Testis (tissue), 3 donors: Measurements from ENCODE around the gene ATG2A. TPM values are rescaled to one million over a fixed set of nuclear protein-coding genes. Genes with fewer than 3 reads are reported as not detected.

ENCODE experiments used
- DNase-seq: peaks from one replicate; pipeline ENCODE4 v3.0.0-alpha.2; 2019
- H3K27ac ChIP-seq, 2 donors: fragments of 200-600 bp; sonication (generic); one replicate each; pipeline ENCODE4 v1.5.1; 2019
- H3K27me3 ChIP-seq: fragments of 200-600 bp; sonication (generic); one replicate; pipeline ENCODE4 v1.5.1; 2019
- H3K36me3 ChIP-seq: fragments of 200-600 bp; sonication (generic); one replicate; pipeline ENCODE4 v1.5.1; 2017; ENCODE audit warnings: low read depth; ENCODE audit errors: missing control alignments
- H3K4me1 ChIP-seq: fragments of 200-600 bp; sonication (generic); one replicate; pipeline ENCODE4 v1.5.1; 2019
- H3K4me3 ChIP-seq, 2 donors: fragments of 200-600 bp; sonication (generic); one replicate each; pipeline ENCODE4 v1.5.1; 2017 to 2019
- H3K9me3 ChIP-seq: fragments of 200-600 bp; sonication (generic); one replicate; pipeline ENCODE4 v1.5.1; 2017
- CTCF ChIP-seq, 3 experiments: fragments of 450-650 bp in 2 of 3; fragments of 200-600 bp in 1 of 3; sonication (generic) in 1 of 3; IDR thresholded peaks; one replicate each; pipeline ENCODE4 v1.5.1; 2016 to 2019; ENCODE audit warnings: antibody characterized with exemption in 3 of 3, mild to moderate bottlenecking in 2 of 3, moderate library complexity in 1 of 3
- POLR2A ChIP-seq: fragments of 450-650 bp; IDR thresholded peaks from one replicate; pipeline ENCODE4 v1.6.1; 2017; ENCODE audit warnings: antibody characterized with exemption, mild to moderate bottlenecking, moderate library complexity
- WGBS, 2 donors: methylation state at CpG; one replicate each; pipeline ENCODE4 v1.1.5; 2018; 5-methylcytosine and 5-hydroxymethylcytosine counted together
- intact Hi-C: fragments of 100-400 bp; cut with DNase I; formaldehyde crosslinking; loops from one replicate; pipeline ENCODE4 v1.15.1; 2023; ENCODE audit warnings: low total_unique reads
- polyA plus RNA-seq: library from polyadenylated mRNA; stranded (reverse); fragments of 350-450 nt; fragmentation: Illumina TruSeq; extraction: RNeasy Lipid Tissue Mini Kit (QIAGEN cat#74804); gene quantifications from one replicate; pipeline ENCODE4 v1.2.3, GENCODE V29; 2014; ENCODE audit warnings: low read depth, low replicate concordance; ENCODE audit not compliant: insufficient read depth
- total RNA-seq, 2 donors: library from RNA; depleted of rRNA; stranded (reverse); fragments of >200 nt; gene quantifications; one replicate each; pipeline ENCODE4 v1.2.3, GENCODE V29; 2016

ATG2A gene
- total and polyA plus RNA-seq, 3 donors from 2014 or later: 22.2 to 56.1 (median 51.1) TPM

- H3K27me3 ChIP-seq: no peaks in the 10 kb centered on the region
- no peak overlapping the region for H3K27ac ChIP-seq
- no peak for DNase-seq
- intact Hi-C loops: no loop called here
- WGBS, 2 donors: 88 to 100% methylated on average over 8 to 20 of the region's 22 CpGs
- H3K36me3 ChIP-seq: no peaks in the 10 kb centered on the region
- no peak for TF ChIP-seq POLR2A
- TF ChIP-seq CTCF (IDR thresholded peaks at IDR 0.05): no peak
- no peak overlapping the region for H3K4me3 ChIP-seq
- peaks cover 18% of the 10 kb centered on the region for H3K4me1 ChIP-seq
- no peaks in the 10 kb centered on the region for H3K9me3 ChIP-seq
Observed at GRCh38 chr11:64926689-64927088, 9.7 kb upstream of the ATG2A start.

GRCh38 chr11:64925536-64926436 lies 8.8 kb upstream of the ATG2A start:
- 63 to 77% methylated on average over 12 to 17 of the region's 24 CpGs for WGBS, 2 donors
- no peaks in the 10 kb centered on the region for H3K27me3 ChIP-seq
- intact Hi-C loops: no loop called here
- no peak overlapping the region for H3K4me3 ChIP-seq
- H3K27ac ChIP-seq: no peak overlapping the region
- DNase-seq: no peak
- TF ChIP-seq POLR2A (no peak), CTCF (IDR thresholded peaks at IDR 0.05) (no peak)
- no peaks in the 10 kb centered on the region for H3K9me3 ChIP-seq
- no peaks in the 10 kb centered on the region for H3K36me3 ChIP-seq
- peaks cover 18% of the 10 kb centered on the region for H3K4me1 ChIP-seq

- H3K9me3 ChIP-seq: no peaks in the 10 kb centered on the region
- peaks cover 18% of the 10 kb centered on the region for H3K4me1 ChIP-seq
- WGBS, 2 donors: 1 to 3% methylated on average over 9 to 24 of the region's 24 CpGs
- no peaks in the 10 kb centered on the region for H3K27me3 ChIP-seq
- H3K27ac ChIP-seq: peak overlapping the region; percentile 82 to 89
- DNase-seq: no peak
- peak overlapping the region; percentile 80 to 85 for H3K4me3 ChIP-seq
- intact Hi-C loops: no loop called here
- no peak for TF ChIP-seq POLR2A
- no peak for TF ChIP-seq CTCF (IDR thresholded peaks at IDR 0.05)
- no peaks in the 10 kb centered on the region for H3K36me3 ChIP-seq
Observed at GRCh38 chr11:64924910-64925284, 7.9 kb upstream of the ATG2A start.

- intact Hi-C loops: no loop called here
- WGBS, 2 donors: 3 to 4% methylated on average over 14 to 20 of the region's 47 CpGs
- TF ChIP-seq POLR2A (no peak), CTCF (IDR thresholded peaks at IDR 0.05) (peak in 1 of 3 experiments; percentile 32)
Observed at GRCh38 chr11:64923944-64924909, 7.2 kb upstream of the ATG2A start, which contains the start of gene PPP2R5B. Gene PPP2R5B (plus strand): TSS chr11:64924689. CDS start chr11:64925735, 1,046 bp downstream.

More at GRCh38 chr11:64923944-64924909, 7.2 kb upstream of the ATG2A start, which contains the start of gene PPP2R5B:
- Histone ChIP-seq H3K9me3 (no peaks in the 10 kb centered on the region), H3K27me3 (no peaks in the 10 kb centered on the region), H3K4me1 (peaks cover 18% of the 10 kb centered on the region), H3K36me3 (no peaks in the 10 kb centered on the region), H3K4me3 (peak within 1 kb of the TSS; percentile 80 to 85), H3K27ac (peak within 1 kb of the TSS; percentile 82 to 89)
- DNase-seq: peak; percentile 96
